ENCODE results near the gene GRN.

GRN gene

GRCh38 chr17:44318077-44318892 is 26.8 kb upstream of the GRN start:
- no peak overlapping the region for H4K12ac ChIP-seq (ENCODE audit: low read depth, low read length)
- H4K91ac ChIP-seq (ENCODE audit: low read depth, low read length): no peak overlapping the region
- no peak overlapping the region for H3K14ac ChIP-seq (ENCODE audit: low read length)
- no peaks in the 10 kb centered on the region for H3K79me2 ChIP-seq (ENCODE audit: control insufficient read depth, insufficient read depth, low read length, poor library complexity)
- no peaks in the 10 kb centered on the region for H3K79me1 ChIP-seq (ENCODE audit: low read length)
- no peak overlapping the region for H3K27ac ChIP-seq (ENCODE audit: low read depth, low read length)
- H3K23ac ChIP-seq (ENCODE audit: low read length): no peak overlapping the region
- no CpG with 5 or more reads among the region's 15 CpGs for whole genome bisulfite sequencing (ENCODE audit: extremely low coverage, insufficient coverage, insufficient read length)
- peaks cover 31 to 33% of the 10 kb centered on the region in 2 experiments for H3K36me3 ChIP-seq (ENCODE audit: control insufficient read depth in 1 of 2, insufficient read depth in 2 of 2, low read length in 2 of 2)
- no peak overlapping the region for H4K8ac ChIP-seq (ENCODE audit: low read depth, low read length)
- peaks cover 20% of the 10 kb centered on the region for H3K27me3 ChIP-seq (ENCODE audit: insufficient read depth, low read length)
- H3K4me1 ChIP-seq (ENCODE audit: control insufficient read depth in 1 of 2, insufficient read depth in 2 of 2, low read length in 2 of 2): peaks cover 9 to 10% of the 10 kb centered on the region in 2 experiments
- H2BK120ac ChIP-seq (ENCODE audit: insufficient read depth, low read length, poor library complexity): no peak overlapping the region
- DNase-seq: no peak
- H3K9me3 ChIP-seq (ENCODE audit: insufficient read depth, low read depth, low read length): peaks cover 3% of the 10 kb centered on the region
- H2BK5ac ChIP-seq (ENCODE audit: low read depth, low read length, poor library complexity): no peak overlapping the region
- H3K4me3 ChIP-seq (ENCODE audit: low read depth, low read length): no peak overlapping the region
- H3K18ac ChIP-seq (ENCODE audit: low read length): no peak overlapping the region
- no peak overlapping the region for H3K4ac ChIP-seq (ENCODE audit: low read depth, low read length)
- H3K4me2 ChIP-seq (ENCODE audit: low read length): no peak overlapping the region
- no peak overlapping the region for H3K9ac ChIP-seq (ENCODE audit: low read length)
- no peak overlapping the region for H2AFZ ChIP-seq (ENCODE audit: insufficient read depth, low read length, poor library complexity)
- no peak overlapping the region for H2AK5ac ChIP-seq (ENCODE audit: low read length)
- H2BK12ac ChIP-seq (ENCODE audit: low read length): no peak overlapping the region

GRCh38 chr17:44320066-44320465 is 25.0 kb upstream of the GRN start:
- H3K4me1 ChIP-seq (ENCODE audit: control insufficient read depth in 1 of 2, insufficient read depth in 2 of 2, low read length in 2 of 2): peaks cover 7 to 14% of the 10 kb centered on the region in 2 experiments
- no peak overlapping the region for H4K8ac ChIP-seq (ENCODE audit: low read depth, low read length)
- H3K9me3 ChIP-seq (ENCODE audit: insufficient read depth, low read depth, low read length): peaks cover 4% of the 10 kb centered on the region
- no peak overlapping the region for H3K4me2 ChIP-seq (ENCODE audit: low read length)
- H3K4me3 ChIP-seq (ENCODE audit: low read depth, low read length): peak overlapping the region; percentile 12
- no peak overlapping the region for H3K23ac ChIP-seq (ENCODE audit: low read length)
- no peak overlapping the region for H2BK12ac ChIP-seq (ENCODE audit: low read length)
- H3K18ac ChIP-seq (ENCODE audit: low read length): no peak overlapping the region
- no peak for DNase-seq
- H3K27me3 ChIP-seq (ENCODE audit: insufficient read depth, low read length): peaks cover 9% of the 10 kb centered on the region
- H3K9ac ChIP-seq (ENCODE audit: low read length): no peak overlapping the region
- peaks cover 7% of the 10 kb centered on the region for H3K79me2 ChIP-seq (ENCODE audit: control insufficient read depth, insufficient read depth, low read length, poor library complexity)
- peaks cover 31 to 33% of the 10 kb centered on the region in 2 experiments for H3K36me3 ChIP-seq (ENCODE audit: control insufficient read depth in 1 of 2, insufficient read depth in 2 of 2, low read length in 2 of 2)
- H2BK120ac ChIP-seq (ENCODE audit: insufficient read depth, low read length, poor library complexity): no peak overlapping the region
- no peak overlapping the region for H3K14ac ChIP-seq (ENCODE audit: low read length)
- no peak overlapping the region for H4K12ac ChIP-seq (ENCODE audit: low read depth, low read length)
- no peak overlapping the region for H2AK5ac ChIP-seq (ENCODE audit: low read length)
- no peak overlapping the region for H2BK5ac ChIP-seq (ENCODE audit: low read depth, low read length, poor library complexity)
- no peak overlapping the region for H3K4ac ChIP-seq (ENCODE audit: low read depth, low read length)
- no peak overlapping the region for H4K91ac ChIP-seq (ENCODE audit: low read depth, low read length)
- peaks cover 5% of the 10 kb centered on the region for H3K79me1 ChIP-seq (ENCODE audit: low read length)
- no peak overlapping the region for H3K27ac ChIP-seq (ENCODE audit: low read depth, low read length)
- no CpG with 5 or more reads among the region's 18 CpGs for WGBS (ENCODE audit: extremely low coverage, insufficient coverage, insufficient read length)
- no peak overlapping the region for H2AFZ ChIP-seq (ENCODE audit: insufficient read depth, low read length, poor library complexity)

- Histone ChIP-seq H3K79me1 (ENCODE audit: low read length) (peaks cover 11% of the 10 kb centered on the region), H3K4me1 (ENCODE audit: control insufficient read depth in 1 of 2, insufficient read depth in 2 of 2, low read length in 2 of 2) (peaks cover 4 to 12% of the 10 kb centered on the region in 2 experiments), H3K27ac (ENCODE audit: low read depth, low read length) (no peak overlapping the region), H2AFZ (ENCODE audit: insufficient read depth, low read length, poor library complexity) (no peak overlapping the region), H2BK5ac (ENCODE audit: low read depth, low read length, poor library complexity) (no peak overlapping the region), H3K79me2 (ENCODE audit: control insufficient read depth, insufficient read depth, low read length, poor library complexity) (peaks cover 11% of the 10 kb centered on the region), H3K9ac (ENCODE audit: low read length) (no peak overlapping the region), H3K9me3 (ENCODE audit: insufficient read depth, low read depth, low read length) (peaks cover 2% of the 10 kb centered on the region), H3K4me2 (ENCODE audit: low read length) (no peak overlapping the region), H2BK12ac (ENCODE audit: low read length) (no peak overlapping the region), H4K12ac (ENCODE audit: low read depth, low read length) (no peak overlapping the region), H4K91ac (ENCODE audit: low read depth, low read length) (no peak overlapping the region), H2AK5ac (ENCODE audit: low read length) (no peak overlapping the region), H3K4me3 (ENCODE audit: low read depth, low read length) (no peak overlapping the region), H3K4ac (ENCODE audit: low read depth, low read length) (no peak overlapping the region), H2BK120ac (ENCODE audit: insufficient read depth, low read length, poor library complexity) (no peak overlapping the region), H3K23ac (ENCODE audit: low read length) (no peak overlapping the region), H3K27me3 (ENCODE audit: insufficient read depth, low read length) (peaks cover 2% of the 10 kb centered on the region), H4K8ac (ENCODE audit: low read depth, low read length) (no peak overlapping the region), H3K36me3 (ENCODE audit: control insufficient read depth in 1 of 2, insufficient read depth in 2 of 2, low read length in 2 of 2) (peaks cover 31 to 33% of the 10 kb centered on the region in 2 experiments), H3K14ac (ENCODE audit: low read length) (no peak overlapping the region), H3K18ac (ENCODE audit: low read length) (no peak overlapping the region)
- no CpG with 5 or more reads among the region's 21 CpGs for WGBS (ENCODE audit: extremely low coverage, insufficient coverage, insufficient read length)
- DNase-seq: no peak
These were observed 23.6 kb upstream of the GRN start for GRCh38 chr17:44321246-44322120.

GRCh38 chr17:44322236-44322895 is 22.7 kb upstream of the GRN start:
- H2BK5ac ChIP-seq (ENCODE audit: low read depth, low read length, poor library complexity): no peak overlapping the region
- no peak overlapping the region for H3K27ac ChIP-seq (ENCODE audit: low read depth, low read length)
- no peak overlapping the region for H3K9ac ChIP-seq (ENCODE audit: low read length)
- peaks cover under 1% of the 10 kb centered on the region for H3K27me3 ChIP-seq (ENCODE audit: insufficient read depth, low read length)
- H4K8ac ChIP-seq (ENCODE audit: low read depth, low read length): no peak overlapping the region
- no peak overlapping the region for H3K14ac ChIP-seq (ENCODE audit: low read length)
- H3K4me2 ChIP-seq (ENCODE audit: low read length): no peak overlapping the region
- no peak for DNase-seq
- no peak overlapping the region for H4K91ac ChIP-seq (ENCODE audit: low read depth, low read length)
- no peak overlapping the region for H3K4me3 ChIP-seq (ENCODE audit: low read depth, low read length)
- H3K4ac ChIP-seq (ENCODE audit: low read depth, low read length): no peak overlapping the region
- peaks cover 4 to 12% of the 10 kb centered on the region in 2 experiments for H3K4me1 ChIP-seq (ENCODE audit: control insufficient read depth in 1 of 2, insufficient read depth in 2 of 2, low read length in 2 of 2)
- no CpG with 5 or more reads among the region's 11 CpGs for WGBS (ENCODE audit: extremely low coverage, insufficient coverage, insufficient read length)
- H3K18ac ChIP-seq (ENCODE audit: low read length): no peak overlapping the region
- no peak overlapping the region for H2AK5ac ChIP-seq (ENCODE audit: low read length)
- no peak overlapping the region for H2AFZ ChIP-seq (ENCODE audit: insufficient read depth, low read length, poor library complexity)
- no peak overlapping the region for H4K12ac ChIP-seq (ENCODE audit: low read depth, low read length)
- no peak overlapping the region for H2BK120ac ChIP-seq (ENCODE audit: insufficient read depth, low read length, poor library complexity)
- peaks cover 11% of the 10 kb centered on the region for H3K79me1 ChIP-seq (ENCODE audit: low read length)
- H2BK12ac ChIP-seq (ENCODE audit: low read length): no peak overlapping the region
- peaks cover 2% of the 10 kb centered on the region for H3K9me3 ChIP-seq (ENCODE audit: insufficient read depth, low read depth, low read length)
- no peak overlapping the region for H3K23ac ChIP-seq (ENCODE audit: low read length)
- peaks cover 31 to 33% of the 10 kb centered on the region in 2 experiments for H3K36me3 ChIP-seq (ENCODE audit: control insufficient read depth in 1 of 2, insufficient read depth in 2 of 2, low read length in 2 of 2)
- H3K79me2 ChIP-seq (ENCODE audit: control insufficient read depth, insufficient read depth, low read length, poor library complexity): peaks cover 11% of the 10 kb centered on the region
